Skeletal muscle cell (primary cell): ENCODE data around the gene FECH.
"Not testable (repeated sequence)": the region's sequence is repeated elsewhere in the genome, so short reads cannot be mapped to it uniquely, and the experiment has no call there.

Source experiments
- DNase-seq: peaks from one replicate; pipeline ENCODE4 v3.0.0-alpha.2; 2010; ENCODE audit warnings: low read depth
- H3K4me3 ChIP-seq: 2 replicates; pipeline ENCODE4 v1.5.1; 2011; ENCODE audit warnings: low read depth, mild to moderate bottlenecking, control low read depth, low read length, moderate library complexity

The FECH gene

GRCh38 chr18:57586251-57587049, at the start of gene FECH:
TSS of gene FECH (minus strand) at chr18:57586702. CDS start at chr18:57586620, 82 bp downstream.
- DNase-seq = peak; percentile 23
- peak within 1 kb of the TSS; percentile 79 for H3K4me3 ChIP-seq

GRCh38 chr18:57635003-57635822, 48.7 kb upstream of the FECH start:
- DNase-seq = no peak
- H3K4me3 ChIP-seq = no peak overlapping the region

GRCh38 chr18:57631697-57632096, 45.2 kb upstream of the FECH start:
- H3K4me3 ChIP-seq = no peak overlapping the region
- DNase-seq = no peak

GRCh38 chr18:57630754-57631595, 44.5 kb upstream of the FECH start:
- peak overlapping the region; percentile 64 for H3K4me3 ChIP-seq
- DNase-seq = no peak

GRCh38 chr18:57630002-57630753, 43.7 kb upstream of the FECH start:
- peak overlapping the region; percentile 64 for H3K4me3 ChIP-seq
- DNase-seq = peak; percentile 86

GRCh38 chr18:57629422-57629821, 42.9 kb upstream of the FECH start:
- peak overlapping the region; percentile 64 for H3K4me3 ChIP-seq
- DNase-seq = no peak

GRCh38 chr18:57627488-57627887, 41.0 kb upstream of the FECH start:
- H3K4me3 ChIP-seq = no peak overlapping the region
- no peak for DNase-seq

GRCh38 chr18:57624988-57625387, 38.5 kb upstream of the FECH start:
- no peak overlapping the region for H3K4me3 ChIP-seq
- no peak for DNase-seq

- DNase-seq = no peak
- peak overlapping the region; percentile 90 for H3K4me3 ChIP-seq
Observed at GRCh38 chr18:57621246-57621604, 34.7 kb upstream of the FECH start.

- DNase-seq = no peak
- H3K4me3 ChIP-seq = no peak overlapping the region
Observed at GRCh38 chr18:57619876-57620275, 33.4 kb upstream of the FECH start.

GRCh38 chr18:57618910-57619309, 32.4 kb upstream of the FECH start:
- no peak for DNase-seq
- H3K4me3 ChIP-seq = no peak overlapping the region

GRCh38 chr18:57603871-57604270, 17.4 kb upstream of the FECH start:
- no peak for DNase-seq
- H3K4me3 ChIP-seq = no peak overlapping the region

- no peak overlapping the region for H3K4me3 ChIP-seq
- DNase-seq = no peak
Observed at GRCh38 chr18:57595347-57595746, 8.8 kb upstream of the FECH start.

- H3K4me3 ChIP-seq, DNase-seq: not testable (repeated sequence)
Observed at GRCh38 chr18:57592716-57593115, 6.2 kb upstream of the FECH start.

- no peak for DNase-seq
- no peak overlapping the region for H3K4me3 ChIP-seq
Observed at GRCh38 chr18:57589161-57589560, 2.7 kb upstream of the FECH start.

- peak overlapping the region; percentile 79 for H3K4me3 ChIP-seq
Observed at GRCh38 chr18:57587098-57587661, 678 bp upstream of the FECH start.

GRCh38 chr18:57585855-57586250, 649 bp downstream of the FECH start:
- H3K4me3 ChIP-seq = peak overlapping the region; percentile 79
- DNase-seq = no peak

More at GRCh38 chr18:57587098-57587661, 678 bp upstream of the FECH start:
- DNase-seq = no peak

- H3K4me3 ChIP-seq = peak overlapping the region; percentile 79
Observed at GRCh38 chr18:57585421-57585820, 1.1 kb downstream of the FECH start.

GRCh38 chr18:57584444-57584843, 2.1 kb downstream of the FECH start:
- no peak overlapping the region for H3K4me3 ChIP-seq
- DNase-seq = no peak

More at GRCh38 chr18:57585421-57585820, 1.1 kb downstream of the FECH start:
- no peak for DNase-seq
